Measurements from ENCODE around the gene SCAF4. TPM values are rescaled to one million over a fixed set of nuclear protein-coding genes. Genes with fewer than 3 reads are reported as not detected.

Gene SCAF4
- total RNA-seq, 1 donor from 2014 or later: 58.9 TPM

- Mint-ChIP-seq H3K27me3 (ENCODE audit: low read depth) (no peaks in the 10 kb centered on the region), H3K4me1 (peaks cover 33% of the 10 kb centered on the region), H3K9me3 (no peaks in the 10 kb centered on the region), H3K36me3 (peaks cover 16% of the 10 kb centered on the region), H3K4me3 (peak overlapping the region; percentile 87), H3K27ac (peak overlapping the region; percentile 79)
- TF ChIP-seq CTCF (IDR thresholded peaks at IDR 0.05; ENCODE audit: unreplicated experiment): no peak
- no peak for DNase-seq (ENCODE audit: low spot score in 2 of 2, unreplicated experiment in 2 of 2)
Measured at GRCh38 chr21:31660591-31660990, 71.3 kb downstream of the SCAF4 start.

- H3K9me3 Mint-ChIP-seq: no peaks in the 10 kb centered on the region
- H3K4me3 Mint-ChIP-seq: peak overlapping the region; percentile 87
- H3K36me3 Mint-ChIP-seq: peaks cover 16% of the 10 kb centered on the region
- TF ChIP-seq CTCF (IDR thresholded peaks at IDR 0.05; ENCODE audit: unreplicated experiment): no peak
- peak overlapping the region; percentile 79 for H3K27ac Mint-ChIP-seq
- H3K27me3 Mint-ChIP-seq (ENCODE audit: low read depth): no peaks in the 10 kb centered on the region
- H3K4me1 Mint-ChIP-seq: peaks cover 30% of the 10 kb centered on the region
- DNase-seq (ENCODE audit: low spot score in 2 of 2, unreplicated experiment in 2 of 2): no peak
Measured at GRCh38 chr21:31660259-31660565, 71.7 kb downstream of the SCAF4 start.

- peak; percentile 84 to 92 for DNase-seq (ENCODE audit: low spot score in 2 of 2, unreplicated experiment in 2 of 2)
- TF ChIP-seq CTCF (IDR thresholded peaks at IDR 0.05; ENCODE audit: unreplicated experiment): no peak
- H3K27ac Mint-ChIP-seq: peak within 1 kb of the TSS; percentile 98
- H3K4me1 Mint-ChIP-seq: peaks cover 30% of the 10 kb centered on the region
- H3K36me3 Mint-ChIP-seq: peaks cover 16% of the 10 kb centered on the region
- H3K27me3 Mint-ChIP-seq (ENCODE audit: low read depth): no peaks in the 10 kb centered on the region
- H3K9me3 Mint-ChIP-seq: no peaks in the 10 kb centered on the region
- peak within 1 kb of the TSS; percentile 98 for H3K4me3 Mint-ChIP-seq
Measured at GRCh38 chr21:31659536-31660258, 72.2 kb downstream of the SCAF4 start, which contains the start of gene SOD1. TSS of gene SOD1 (plus strand) at chr21:31659693. CDS start at chr21:31659770, 77 bp downstream.

GRCh38 chr21:31659286-31659535 lies 72.7 kb downstream of the SCAF4 start:
- Mint-ChIP-seq H3K4me1 (peaks cover 28% of the 10 kb centered on the region), H3K36me3 (peaks cover 14% of the 10 kb centered on the region), H3K9me3 (no peaks in the 10 kb centered on the region), H3K27ac (peak overlapping the region; percentile 98), H3K4me3 (peak overlapping the region; percentile 98), H3K27me3 (ENCODE audit: low read depth) (no peaks in the 10 kb centered on the region)
- DNase-seq (ENCODE audit: low spot score in 2 of 2, unreplicated experiment in 2 of 2): no peak
- TF ChIP-seq CTCF (IDR thresholded peaks at IDR 0.05; ENCODE audit: unreplicated experiment): no peak

GRCh38 chr21:31658053-31658452 lies 73.9 kb downstream of the SCAF4 start:
- peaks cover 28% of the 10 kb centered on the region for H3K4me1 Mint-ChIP-seq
- no peak overlapping the region for H3K27ac Mint-ChIP-seq
- H3K9me3 Mint-ChIP-seq: no peaks in the 10 kb centered on the region
- TF ChIP-seq CTCF (IDR thresholded peaks at IDR 0.05; ENCODE audit: unreplicated experiment): no peak
- H3K27me3 Mint-ChIP-seq (ENCODE audit: low read depth): no peaks in the 10 kb centered on the region
- DNase-seq (ENCODE audit: low spot score in 2 of 2, unreplicated experiment in 2 of 2): no peak
- H3K4me3 Mint-ChIP-seq: no peak overlapping the region
- H3K36me3 Mint-ChIP-seq: peaks cover 10% of the 10 kb centered on the region

Data from mesothelial cell of epicardium (in vitro differentiated cells).